Thymus (tissue), 11 donors: ENCODE measurements around the gene NNT. TPM values are rescaled to one million over a fixed set of nuclear protein-coding genes. Genes with fewer than 3 reads are reported as not detected.
"Not testable (repeated sequence)": the region's sequence is repeated elsewhere in the genome, so short reads cannot be mapped to it uniquely, and the experiment has no call there.

Experiments used
- DNase-seq, 9 donors: peaks; one replicate each; pipeline ENCODE4 v3.0.0-alpha.2; 2013; ENCODE audit warnings: low spot score in 9 of 9, low read depth in 6 of 9, missing footprints in 1 of 9
- H3K27ac ChIP-seq, 2 donors: one replicate each; pipeline ENCODE4 v1.5.1; 2013; ENCODE audit warnings: control low read depth in 1 of 2, low read depth in 1 of 2, low read length in 1 of 2, mild to moderate bottlenecking in 1 of 2, moderate library complexity in 1 of 2
- H3K27me3 ChIP-seq, 2 donors: one replicate each; pipeline ENCODE4 v1.5.1; 2013; ENCODE audit warnings: low read length in 1 of 2; ENCODE audit not compliant: control insufficient read depth in 2 of 2, insufficient read depth in 1 of 2
- H3K36me3 ChIP-seq, 2 donors: one replicate each; pipeline ENCODE4 v1.5.1; 2013; ENCODE audit warnings: low read length in 1 of 2, mild to moderate bottlenecking in 1 of 2, moderate library complexity in 1 of 2; ENCODE audit not compliant: control insufficient read depth in 2 of 2, insufficient read depth in 2 of 2
- H3K4me1 ChIP-seq, 2 donors: one replicate each; pipeline ENCODE4 v1.5.1; 2013; ENCODE audit warnings: low read length in 2 of 2; ENCODE audit not compliant: control insufficient read depth in 2 of 2, insufficient read depth in 2 of 2
- H3K4me3 ChIP-seq, 2 donors: one replicate each; pipeline ENCODE4 v1.5.1; 2013; ENCODE audit warnings: low read length in 2 of 2, control low read depth in 1 of 2, mild to moderate bottlenecking in 1 of 2
- H3K9me3 ChIP-seq, 2 donors: one replicate each; pipeline ENCODE4 v1.5.1; 2013; ENCODE audit warnings: low read length in 1 of 2, mild to moderate bottlenecking in 1 of 2; ENCODE audit not compliant: control insufficient read depth in 2 of 2, insufficient read depth in 1 of 2
- WGBS: extraction: QIAGEN DNeasy Blood & Tissue Kit; methylation state at CpG from one replicate; pipeline ENCODE4 v1.1.7; 2013; 5-methylcytosine and 5-hydroxymethylcytosine counted together
- polyA plus RNA-seq: library from polyadenylated mRNA; stranded (reverse); fragments of 200-250 nt; gene quantifications from one replicate; pipeline ENCODE4 v1.2.3, GENCODE V29; 2013
- total RNA-seq: library from RNA; stranded (reverse); fragments of 120-200 nt; gene quantifications from one replicate; pipeline ENCODE4 v1.2.4, GENCODE V29; 2013
- donor health status: healthy.

NNT gene
- total and polyA plus RNA-seq, 2 donors = 30.8 to 49.2 TPM

DNA sequence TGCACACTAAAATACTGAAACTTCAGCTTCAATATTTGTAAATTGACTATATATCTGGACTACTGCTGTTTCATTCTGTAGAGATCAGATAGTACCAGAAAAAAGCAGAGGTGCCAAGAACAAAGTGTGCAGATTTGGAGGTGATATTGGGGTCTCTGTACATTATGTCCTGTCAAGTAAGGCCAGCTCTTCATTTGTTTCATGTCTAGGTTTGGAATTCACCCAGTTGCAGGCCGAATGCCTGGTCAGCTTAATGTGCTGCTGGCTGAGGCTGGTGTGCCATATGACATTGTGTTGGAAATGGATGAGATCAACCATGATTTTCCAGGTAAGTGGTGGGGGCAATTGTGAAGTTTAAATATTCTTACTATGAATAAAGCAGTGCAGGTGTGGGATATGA lies 96.9 kb downstream of the NNT start:
- Histone ChIP-seq H3K27ac (no peak overlapping the region), H3K4me3 (no peak overlapping the region), H3K36me3 (peaks cover 12 to 23% of the 10 kb centered on the region in 2 donors), H3K4me1 (no peaks in the 10 kb centered on the region), H3K9me3 (peaks cover 3 to 8% of the 10 kb centered on the region in 2 donors), H3K27me3 (no peaks in the 10 kb centered on the region)
- WGBS = 98% methylated on average over 1 of the region's 1 CpG
- no peak for DNase-seq

GRCh38 chr5:43700601-43701000 lies 97.6 kb downstream of the NNT start:
- no peaks in the 10 kb centered on the region for H3K27me3 ChIP-seq
- 91% methylated on average over 2 of the region's 2 CpGs for WGBS
- H3K4me3 ChIP-seq = no peak overlapping the region
- no peak overlapping the region for H3K27ac ChIP-seq
- peaks cover under 1 to 8% of the 10 kb centered on the region in 2 donors for H3K9me3 ChIP-seq
- no peak for DNase-seq
- H3K4me1 ChIP-seq = no peaks in the 10 kb centered on the region
- peaks cover 8 to 18% of the 10 kb centered on the region in 2 donors for H3K36me3 ChIP-seq

DNA sequence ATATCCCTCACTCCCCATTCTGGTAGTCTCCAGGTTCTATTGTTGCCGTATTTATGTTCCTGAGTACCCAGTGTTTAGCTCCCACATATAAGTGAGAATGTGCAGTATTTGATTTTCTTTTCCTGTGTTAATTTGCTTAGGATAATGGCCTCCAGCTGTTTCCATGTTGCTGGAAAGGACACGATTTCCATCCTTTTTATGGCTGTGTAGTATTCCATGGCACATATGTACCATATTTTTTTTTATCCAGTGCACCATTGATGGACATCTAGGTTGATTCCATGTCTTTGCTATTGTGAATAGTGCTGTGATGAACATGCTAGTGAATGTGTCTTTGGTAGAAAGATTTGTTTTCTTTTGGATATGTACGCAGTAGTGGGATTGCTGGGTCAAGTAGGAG lies 98.2 kb downstream of the NNT start:
- over 99% methylated on average over 3 of the region's 3 CpGs for WGBS
- no peaks in the 10 kb centered on the region for H3K27me3 ChIP-seq
- no peak overlapping the region for H3K27ac ChIP-seq
- H3K36me3 ChIP-seq = peaks cover 7 to 17% of the 10 kb centered on the region in 2 donors
- no peak for DNase-seq
- no peak overlapping the region for H3K4me3 ChIP-seq
- H3K4me1 ChIP-seq = no peaks in the 10 kb centered on the region
- peaks cover 0 to 6% of the 10 kb centered on the region in 2 donors for H3K9me3 ChIP-seq

GRCh38 chr5:43702293-43702692 lies 99.3 kb downstream of the NNT start:
- H3K9me3 ChIP-seq = no peaks in the 10 kb centered on the region
- no peak overlapping the region for H3K4me3 ChIP-seq
- H3K36me3 ChIP-seq = peaks cover 7 to 17% of the 10 kb centered on the region in 2 donors
- H3K27ac ChIP-seq = no peak overlapping the region
- no peaks in the 10 kb centered on the region for H3K27me3 ChIP-seq
- over 99% methylated on average over 2 of the region's 2 CpGs for WGBS
- H3K4me1 ChIP-seq = no peaks in the 10 kb centered on the region
- DNase-seq = no peak

- Histone ChIP-seq H3K4me3 (no peak overlapping the region), H3K4me1 (no peaks in the 10 kb centered on the region), H3K27ac (no peak overlapping the region), H3K27me3 (no peaks in the 10 kb centered on the region), H3K36me3 (peaks cover 7 to 17% of the 10 kb centered on the region in 2 donors), H3K9me3 (no peaks in the 10 kb centered on the region)
- DNase-seq = no peak
- WGBS = 96% methylated on average over 3 of the region's 3 CpGs
Observed at GRCh38 chr5:43702815-43703214, 99.8 kb downstream of the NNT start.

DNA sequence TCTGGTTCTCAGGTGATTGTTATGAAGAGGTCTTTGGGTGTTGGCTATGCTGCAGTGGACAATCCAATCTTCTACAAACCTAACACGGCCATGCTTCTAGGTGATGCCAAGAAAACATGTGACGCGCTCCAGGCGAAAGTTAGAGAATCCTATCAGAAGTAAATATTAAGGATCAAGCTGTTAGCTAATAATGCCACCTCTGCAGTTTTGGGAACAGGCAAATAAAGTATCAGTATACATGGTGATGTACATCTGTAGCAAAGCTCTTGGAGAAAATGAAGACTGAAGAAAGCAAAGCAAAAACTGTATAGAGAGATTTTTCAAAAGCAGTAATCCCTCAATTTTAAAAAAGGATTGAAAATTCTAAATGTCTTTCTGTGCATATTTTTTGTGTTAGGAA lies 101.3 kb downstream of the NNT start:
- Histone ChIP-seq H3K27ac (no peak overlapping the region), H3K27me3 (no peaks in the 10 kb centered on the region), H3K36me3 (peaks cover 7 to 17% of the 10 kb centered on the region in 2 donors), H3K9me3 (no peaks in the 10 kb centered on the region), H3K4me3 (no peak overlapping the region), H3K4me1 (no peaks in the 10 kb centered on the region)
- WGBS = 98% methylated on average over 4 of the region's 4 CpGs
- no peak for DNase-seq

DNA sequence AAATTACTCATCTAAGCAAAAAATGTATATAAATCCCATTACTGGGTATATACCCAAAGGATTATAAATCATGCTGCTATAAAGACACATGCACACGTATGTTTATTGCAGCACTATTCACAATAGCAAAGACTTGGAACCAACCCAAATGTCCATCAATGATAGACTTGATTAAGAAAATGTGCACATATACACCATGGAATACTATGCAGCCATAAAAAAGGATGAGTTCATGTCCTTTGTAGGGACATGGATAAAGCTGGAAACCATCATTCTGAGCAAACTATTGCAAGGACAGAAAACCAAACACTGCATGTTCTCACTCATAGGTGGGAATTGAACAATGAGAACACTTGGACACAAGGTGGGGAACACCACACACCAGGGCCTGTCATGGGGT lies 103.6 kb downstream of the NNT start:
- DNase-seq, H3K4me3 ChIP-seq, H3K4me1 ChIP-seq, H3K9me3 ChIP-seq, H3K27me3 ChIP-seq, H3K27ac ChIP-seq: not testable (repeated sequence)
- H3K36me3 ChIP-seq = peaks cover 7 to 13% of the 10 kb centered on the region in 2 donors
- WGBS = 100% methylated on average over 1 of the region's 1 CpG

DNA sequence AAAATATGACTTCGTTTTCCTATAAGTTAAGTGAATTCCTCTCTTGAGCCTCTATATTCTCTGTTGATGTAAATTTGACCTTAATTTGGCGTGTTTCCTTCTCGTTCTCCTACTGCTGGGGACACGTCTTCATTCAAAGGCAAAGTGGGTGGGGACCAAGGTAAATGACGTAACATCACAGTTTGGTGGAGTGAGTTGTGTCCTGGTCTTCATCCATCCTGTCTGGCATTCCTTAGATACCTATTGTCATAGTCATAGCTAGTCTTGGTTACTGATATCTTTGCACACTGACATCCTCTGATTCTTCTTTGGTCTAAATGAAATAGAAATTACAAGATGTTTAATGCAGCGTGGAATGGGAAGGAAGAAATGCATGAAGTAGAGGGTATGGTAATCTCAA lies 108.5 kb downstream of the NNT start:
- no peak for DNase-seq
- H3K4me1 ChIP-seq = no peaks in the 10 kb centered on the region
- no peaks in the 10 kb centered on the region for H3K9me3 ChIP-seq
- no peak overlapping the region for H3K27ac ChIP-seq
- H3K4me3 ChIP-seq = no peak overlapping the region
- WGBS = 97% methylated on average over 6 of the region's 6 CpGs
- no peaks in the 10 kb centered on the region for H3K36me3 ChIP-seq
- H3K27me3 ChIP-seq = no peaks in the 10 kb centered on the region

- no peak overlapping the region for H3K4me3 ChIP-seq
- H3K36me3 ChIP-seq = no peaks in the 10 kb centered on the region
- 98% methylated on average over 3 of the region's 3 CpGs for WGBS
- H3K27me3 ChIP-seq = no peaks in the 10 kb centered on the region
- no peaks in the 10 kb centered on the region for H3K4me1 ChIP-seq
- H3K27ac ChIP-seq = no peak overlapping the region
- no peak for DNase-seq
- no peaks in the 10 kb centered on the region for H3K9me3 ChIP-seq
Observed at GRCh38 chr5:43712081-43712480, 109.1 kb downstream of the NNT start.

- not testable (repeated sequence) for H3K27me3 ChIP-seq, H3K36me3 ChIP-seq, H3K27ac ChIP-seq, H3K9me3 ChIP-seq, H3K4me1 ChIP-seq, DNase-seq, H3K4me3 ChIP-seq
- WGBS = 95% methylated on average over 2 of the region's 3 CpGs
Observed at GRCh38 chr5:43719783-43720182, 116.8 kb downstream of the NNT start.
